Measurements from ENCODE around the gene RPP38.

- TF ChIP-seq POLR2A (IDR thresholded peaks at IDR 0.05; ENCODE audit: low read depth, low read length), result peak; percentile 99
- no peak for TF ChIP-seq MTA2 (IDR thresholded peaks at IDR 0.05; ENCODE audit: low read depth)
- no peak; the same call in 1 of the 2 replicates for TF ChIP-seq EED (IDR thresholded peaks at IDR 0.05; ENCODE audit: low read depth)
- TF ChIP-seq, protein P1, sequence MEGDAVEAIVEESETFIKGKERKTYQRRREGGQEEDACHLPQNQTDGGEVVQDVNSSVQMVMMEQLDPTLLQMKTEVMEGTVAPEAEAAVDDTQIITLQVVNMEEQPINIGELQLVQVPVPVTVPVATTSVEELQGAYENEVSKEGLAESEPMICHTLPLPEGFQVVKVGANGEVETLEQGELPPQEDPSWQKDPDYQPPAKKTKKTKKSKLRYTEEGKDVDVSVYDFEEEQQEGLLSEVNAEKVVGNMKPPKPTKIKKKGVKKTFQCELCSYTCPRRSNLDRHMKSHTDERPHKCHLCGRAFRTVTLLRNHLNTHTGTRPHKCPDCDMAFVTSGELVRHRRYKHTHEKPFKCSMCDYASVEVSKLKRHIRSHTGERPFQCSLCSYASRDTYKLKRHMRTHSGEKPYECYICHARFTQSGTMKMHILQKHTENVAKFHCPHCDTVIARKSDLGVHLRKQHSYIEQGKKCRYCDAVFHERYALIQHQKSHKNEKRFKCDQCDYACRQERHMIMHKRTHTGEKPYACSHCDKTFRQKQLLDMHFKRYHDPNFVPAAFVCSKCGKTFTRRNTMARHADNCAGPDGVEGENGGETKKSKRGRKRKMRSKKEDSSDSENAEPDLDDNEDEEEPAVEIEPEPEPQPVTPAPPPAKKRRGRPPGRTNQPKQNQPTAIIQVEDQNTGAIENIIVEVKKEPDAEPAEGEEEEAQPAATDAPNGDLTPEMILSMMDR (IDR thresholded peaks at IDR 0.05 in 2 of 3, conservative IDR thresholded peaks at IDR 0.05 in 1 of 3; ENCODE audit: control insufficient read depth in 2 of 3, extremely low read depth in 1 of 3, insufficient read depth in 1 of 3, low read depth in 3 of 3, low read length in 3 of 3), result no peak
- TF ChIP-seq, protein P2, sequence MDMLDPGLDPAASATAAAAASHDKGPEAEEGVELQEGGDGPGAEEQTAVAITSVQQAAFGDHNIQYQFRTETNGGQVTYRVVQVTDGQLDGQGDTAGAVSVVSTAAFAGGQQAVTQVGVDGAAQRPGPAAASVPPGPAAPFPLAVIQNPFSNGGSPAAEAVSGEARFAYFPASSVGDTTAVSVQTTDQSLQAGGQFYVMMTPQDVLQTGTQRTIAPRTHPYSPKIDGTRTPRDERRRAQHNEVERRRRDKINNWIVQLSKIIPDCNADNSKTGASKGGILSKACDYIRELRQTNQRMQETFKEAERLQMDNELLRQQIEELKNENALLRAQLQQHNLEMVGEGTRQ (IDR thresholded peaks at IDR 0.05; ENCODE audit: borderline replicate concordance, low read depth, low read length), result no peak
- TF ChIP-seq TAF1 (IDR thresholded peaks at IDR 0.05; ENCODE audit: borderline replicate concordance, low read depth, low read length), result peak; percentile 77
- TF ChIP-seq, protein P3, sequence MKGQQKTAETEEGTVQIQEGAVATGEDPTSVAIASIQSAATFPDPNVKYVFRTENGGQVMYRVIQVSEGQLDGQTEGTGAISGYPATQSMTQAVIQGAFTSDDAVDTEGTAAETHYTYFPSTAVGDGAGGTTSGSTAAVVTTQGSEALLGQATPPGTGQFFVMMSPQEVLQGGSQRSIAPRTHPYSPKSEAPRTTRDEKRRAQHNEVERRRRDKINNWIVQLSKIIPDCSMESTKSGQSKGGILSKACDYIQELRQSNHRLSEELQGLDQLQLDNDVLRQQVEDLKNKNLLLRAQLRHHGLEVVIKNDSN (IDR thresholded peaks at IDR 0.05; ENCODE audit: borderline replicate concordance, extremely low read length, insufficient read depth, low read depth, low read length), result peak; percentile 36
- TF ChIP-seq NR2F1 (conservative IDR thresholded peaks at IDR 0.05), result peak; percentile 70
- TF ChIP-seq MEF2A (IDR thresholded peaks at IDR 0.05; ENCODE audit: insufficient read depth, low read depth, low read length), result no peak
- peak; percentile 75 for TF ChIP-seq MAX (IDR thresholded peaks at IDR 0.05; ENCODE audit: low read depth, low read length)
Observed at GRCh38 chr10:15097011-15097812, at the start of gene RPP38.
